GM23338 (cell line): ENCODE measurements around the gene EZH2. TPM values are rescaled to one million over a fixed set of nuclear protein-coding genes. Genes with fewer than 3 reads are reported as not detected.

Source experiments
- ATAC-seq: fragments of 200-7000 bp; cut with Tn5 transposase; 3 replicates; pipeline ENCODE4 v1.9.1; 2020
- DNase-seq: peaks from one replicate; pipeline ENCODE4 v3.0.0-alpha.2; 2015; ENCODE audit warnings: low spot score
- H2AFZ ChIP-seq: fragments of 200-600 bp; sonication (generic); 2 replicates; pipeline ENCODE4 v1.8.0; 2016; ENCODE audit warnings: antibody characterized with exemption, mild to moderate bottlenecking, moderate library complexity
- H3F3A ChIP-seq: fragments of 200-600 bp; sonication (generic); replicated peaks from 2 replicates; pipeline ENCODE4 v1.8.0; 2017; ENCODE audit warnings: antibody characterized with exemption, mixed run types, low read depth
- H3K27ac ChIP-seq: fragments of 200-600 bp; sonication (generic); 2 replicates; pipeline ENCODE4 v1.6.1; 2016; ENCODE audit warnings: low read depth
- H3K27me3 ChIP-seq: fragments of 200-600 bp; sonication (generic); 2 replicates; pipeline ENCODE4 v1.8.0; 2016; ENCODE audit warnings: mild to moderate bottlenecking, mixed run types, moderate library complexity; ENCODE audit not compliant: insufficient read depth
- H3K36me3 ChIP-seq: fragments of 200-600 bp; sonication (generic); 2 replicates; pipeline ENCODE4 v1.8.0; 2016; ENCODE audit warnings: mild to moderate bottlenecking; ENCODE audit not compliant: insufficient read depth
- H3K4me1 ChIP-seq: fragments of 200-600 bp; sonication (generic); 2 replicates; pipeline ENCODE4 v1.8.0; 2016; ENCODE audit warnings: mild to moderate bottlenecking, moderate library complexity; ENCODE audit not compliant: insufficient read depth
- H3K4me2 ChIP-seq: fragments of 200-600 bp; sonication (generic); 2 replicates; pipeline ENCODE4 v1.7.1; 2017; ENCODE audit warnings: mixed run types
- H3K4me3 ChIP-seq: fragments of 200-600 bp; sonication (generic); 2 replicates; pipeline ENCODE4 v1.6.1; 2016; ENCODE audit warnings: mixed run types
- H3K79me2 ChIP-seq: fragments of 200-600 bp; sonication (generic); replicated peaks from 2 replicates; pipeline ENCODE4 v1.8.0; 2017; ENCODE audit warnings: mild to moderate bottlenecking; ENCODE audit not compliant: insufficient read depth
- H3K9me2 ChIP-seq: fragments of 200-600 bp; sonication (generic); 2 replicates; pipeline ENCODE4 v1.8.0; 2017; ENCODE audit not compliant: insufficient read depth
- H4K20me1 ChIP-seq: fragments of 200-600 bp; sonication (generic); replicated peaks from 2 replicates; pipeline ENCODE4 v1.8.0; 2017; ENCODE audit warnings: mild to moderate bottlenecking; ENCODE audit not compliant: insufficient read depth
- H3K27ac Mint-ChIP-seq: 2 replicates; pipeline ENCODE4 v1.8.0; 2020; ENCODE audit warnings: inconsistent platforms, mild to moderate bottlenecking, moderate library complexity, mixed read lengths
- H3K27me3 Mint-ChIP-seq: 3 replicates; pipeline ENCODE4 v1.8.0; 2022; ENCODE audit warnings: low read depth, mild to moderate bottlenecking, moderate library complexity, mixed read lengths, inconsistent platforms; ENCODE audit not compliant: insufficient read depth, poor library complexity
- H3K36me3 Mint-ChIP-seq: 3 replicates; pipeline ENCODE4 v1.8.0; 2021; ENCODE audit warnings: low read depth, mild to moderate bottlenecking, inconsistent platforms, moderate library complexity, mixed read lengths
- H3K4me1 Mint-ChIP-seq: 3 replicates; pipeline ENCODE4 v1.8.0; 2020; ENCODE audit warnings: mild to moderate bottlenecking, inconsistent platforms, mixed read lengths
- H3K4me3 Mint-ChIP-seq: 3 replicates; pipeline ENCODE4 v1.8.0; 2021; ENCODE audit warnings: moderate library complexity, mild to moderate bottlenecking, inconsistent platforms, mixed read lengths
- H3K9me3 Mint-ChIP-seq: 3 replicates; pipeline ENCODE4 v1.8.0; 2020; ENCODE audit warnings: moderate library complexity, mild to moderate bottlenecking, inconsistent platforms, mixed read lengths
- CREB1 ChIP-seq: fragments of 250-450 bp; sonication (Bioruptor Pico); IDR thresholded peaks from 2 replicates; pipeline ENCODE4 v1.5.0; 2020; ENCODE audit warnings: low read depth, mild to moderate bottlenecking, moderate library complexity
- ETS1 ChIP-seq: IDR thresholded peaks from 2 replicates; pipeline ENCODE4 v1.6.1; 2016; ENCODE audit warnings: antibody characterized with exemption
- EZH2 ChIP-seq: fragments of 200-600 bp; sonication (generic); IDR thresholded peaks from one replicate; pipeline ENCODE4 v1.8.0; 2017; ENCODE audit warnings: antibody characterized with exemption, mild to moderate bottlenecking, low read depth; ENCODE audit not compliant: unreplicated experiment
- EZH2phosphoT487 ChIP-seq: fragments of 200-600 bp; sonication (generic); IDR thresholded peaks from one replicate; pipeline ENCODE4 v1.8.1; 2018; ENCODE audit warnings: antibody characterized with exemption; ENCODE audit not compliant: unreplicated experiment
- JUNB ChIP-seq: IDR thresholded peaks from one replicate; pipeline ENCODE4 v1.6.1; 2016; ENCODE audit warnings: antibody characterized with exemption; ENCODE audit not compliant: unreplicated experiment
- NANOG ChIP-seq: IDR thresholded peaks from 2 replicates; pipeline ENCODE4 v1.6.1; 2016; ENCODE audit warnings: antibody characterized with exemption, borderline replicate concordance
- POLR2AphosphoS5 ChIP-seq: IDR thresholded peaks from 2 replicates; pipeline ENCODE4 v1.6.1; 2016; ENCODE audit warnings: antibody characterized with exemption, low read depth
- REST ChIP-seq: IDR thresholded peaks from one replicate; pipeline ENCODE4 v1.6.1; 2018; ENCODE audit warnings: antibody characterized with exemption; ENCODE audit not compliant: unreplicated experiment
- STAT1 ChIP-seq: IDR thresholded peaks from one replicate; pipeline ENCODE4 v1.6.1; 2016; ENCODE audit warnings: antibody characterized with exemption; ENCODE audit not compliant: unreplicated experiment
- ZNF114 ChIP-seq: fragments of 250-450 bp; sonication (Bioruptor Pico); IDR thresholded peaks from 2 replicates; pipeline ENCODE4 v1.5.0; 2020; ENCODE audit warnings: mild to moderate bottlenecking, moderate library complexity
- ZNF331 ChIP-seq: fragments of 250-450 bp; sonication (Bioruptor Pico); IDR thresholded peaks from 2 replicates; pipeline ENCODE4 v1.5.0; 2020; ENCODE audit warnings: low read depth, mild to moderate bottlenecking, moderate library complexity
- ZNF462 ChIP-seq: fragments of 250-450 bp; sonication (Bioruptor Pico); IDR thresholded peaks from 2 replicates; pipeline ENCODE4 v1.5.0; 2020; ENCODE audit warnings: mild to moderate bottlenecking, moderate library complexity
- polyA plus RNA-seq: library from polyadenylated mRNA; unstranded; fragments of >200 nt; fragmentation: Nextera tagmentation; extraction: Ambion mirVana; gene quantifications from 2 replicates; pipeline ENCODE4 v1.2.1, GENCODE V29; 2016
- total RNA-seq: library from RNA; depleted of rRNA; stranded (reverse); fragments of >200 nt; shearing (Covaris generic); gene quantifications from 2 replicates; pipeline ENCODE4 v1.2.3, GENCODE V29; 2014
- TF ChIP-seq, protein P1 (sequence below), 2 experiments: fragments of 200-600 bp in 1 of 2; sonication (generic) in 1 of 2; conservative IDR thresholded peaks; 2 replicates each; pipeline versions ENCODE4 v1.5.1 to v1.6.1; 2016 to 2017; ENCODE audit warnings: antibody characterized with exemption in 2 of 2, low read depth in 2 of 2, mild to moderate bottlenecking in 2 of 2, moderate library complexity in 1 of 2

EZH2 gene
- total and polyA plus RNA-seq, 2 experiments from 2014 or later = 33.9 to 38.6 TPM

- H3K4me3 ChIP-seq = no peak overlapping the region
- Mint-ChIP-seq H3K9me3 (no peaks in the 10 kb centered on the region; the same call in 2 of the 3 replicates), H3K36me3 (peaks cover 81% of the 10 kb centered on the region), H3K27ac (no peak overlapping the region), H3K4me1 (no peaks in the 10 kb centered on the region), H3K4me3 (no peak overlapping the region), H3K27me3 (no peaks in the 10 kb centered on the region)
- ATAC-seq (no peak), DNase-seq (no peak)
- no peaks in the 10 kb centered on the region for H3K27me3 ChIP-seq
- H3K4me1 ChIP-seq = no peaks in the 10 kb centered on the region
- H2AFZ ChIP-seq = no peak overlapping the region
- peaks cover 77% of the 10 kb centered on the region for H3K36me3 ChIP-seq
- no peak overlapping the region for H3K27ac ChIP-seq
- H3K9me2 ChIP-seq = no peaks in the 10 kb centered on the region
- no peaks in the 10 kb centered on the region; the same call in 1 of the 2 replicates for H3K79me2 ChIP-seq
- H4K20me1 ChIP-seq = peaks cover 11% of the 10 kb centered on the region
- no peak overlapping the region for H3K4me2 ChIP-seq
- no peak for TF ChIP-seq EZH2phosphoT487
- no peak for TF ChIP-seq POLR2AphosphoS5
- no peak for TF ChIP-seq CREB1
- TF ChIP-seq REST = no peak
- no peak for TF ChIP-seq JUNB
- TF ChIP-seq ZNF331 (CRISPR knock-in tag) = no peak
- no peak for TF ChIP-seq ZNF114
- no peak for TF ChIP-seq NANOG
- TF ChIP-seq, protein P1, sequence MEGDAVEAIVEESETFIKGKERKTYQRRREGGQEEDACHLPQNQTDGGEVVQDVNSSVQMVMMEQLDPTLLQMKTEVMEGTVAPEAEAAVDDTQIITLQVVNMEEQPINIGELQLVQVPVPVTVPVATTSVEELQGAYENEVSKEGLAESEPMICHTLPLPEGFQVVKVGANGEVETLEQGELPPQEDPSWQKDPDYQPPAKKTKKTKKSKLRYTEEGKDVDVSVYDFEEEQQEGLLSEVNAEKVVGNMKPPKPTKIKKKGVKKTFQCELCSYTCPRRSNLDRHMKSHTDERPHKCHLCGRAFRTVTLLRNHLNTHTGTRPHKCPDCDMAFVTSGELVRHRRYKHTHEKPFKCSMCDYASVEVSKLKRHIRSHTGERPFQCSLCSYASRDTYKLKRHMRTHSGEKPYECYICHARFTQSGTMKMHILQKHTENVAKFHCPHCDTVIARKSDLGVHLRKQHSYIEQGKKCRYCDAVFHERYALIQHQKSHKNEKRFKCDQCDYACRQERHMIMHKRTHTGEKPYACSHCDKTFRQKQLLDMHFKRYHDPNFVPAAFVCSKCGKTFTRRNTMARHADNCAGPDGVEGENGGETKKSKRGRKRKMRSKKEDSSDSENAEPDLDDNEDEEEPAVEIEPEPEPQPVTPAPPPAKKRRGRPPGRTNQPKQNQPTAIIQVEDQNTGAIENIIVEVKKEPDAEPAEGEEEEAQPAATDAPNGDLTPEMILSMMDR (conservative IDR thresholded peaks at IDR 0.05; ENCODE audit: low read depth in 2 of 2) = no peak
- no peak for TF ChIP-seq STAT1
- no peak for TF ChIP-seq ZNF462 (CRISPR knock-in tag)
- TF ChIP-seq ETS1 = no peak
- TF ChIP-seq EZH2 = no peak
- peaks cover 2% of the 10 kb centered on the region; the same call in 1 of the 2 replicates for H3F3A ChIP-seq
Measured at GRCh38 chr7:148787571-148788295, 96.4 kb downstream of the EZH2 start.
